ENCODE measurements around the gene MBOAT1.

The MBOAT1 gene

DNA sequence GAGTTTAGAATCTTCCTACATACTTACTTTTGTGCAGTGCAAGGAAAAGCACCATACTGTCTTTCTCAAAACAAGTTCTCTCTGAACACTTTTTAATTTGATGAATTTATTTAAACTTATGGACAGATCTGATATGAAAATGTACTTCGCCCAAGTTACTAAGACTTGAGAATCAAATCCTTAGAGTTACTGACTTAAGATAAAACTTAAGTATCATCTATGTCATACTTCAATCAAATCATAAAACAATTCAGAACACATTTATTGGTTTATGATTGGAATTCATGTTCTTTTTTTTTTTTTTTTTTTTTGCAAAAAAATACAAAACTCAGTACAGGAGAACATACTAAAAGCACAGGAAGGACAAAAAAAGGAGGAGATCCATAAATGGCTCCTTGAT, 77.7 kb downstream of the MBOAT1 start:
- H3K9me3 Mint-ChIP-seq = no peaks in the 10 kb centered on the region
- H3K27me3 Mint-ChIP-seq (ENCODE audit: low read depth) = no peaks in the 10 kb centered on the region
- H3K36me3 Mint-ChIP-seq (ENCODE audit: low read depth) = peaks cover 19% of the 10 kb centered on the region
- no peak overlapping the region for H3K4me3 Mint-ChIP-seq
- no peak overlapping the region for H3K27ac Mint-ChIP-seq
- H3K4me1 Mint-ChIP-seq (ENCODE audit: low read depth) = peaks cover 11% of the 10 kb centered on the region

DNA sequence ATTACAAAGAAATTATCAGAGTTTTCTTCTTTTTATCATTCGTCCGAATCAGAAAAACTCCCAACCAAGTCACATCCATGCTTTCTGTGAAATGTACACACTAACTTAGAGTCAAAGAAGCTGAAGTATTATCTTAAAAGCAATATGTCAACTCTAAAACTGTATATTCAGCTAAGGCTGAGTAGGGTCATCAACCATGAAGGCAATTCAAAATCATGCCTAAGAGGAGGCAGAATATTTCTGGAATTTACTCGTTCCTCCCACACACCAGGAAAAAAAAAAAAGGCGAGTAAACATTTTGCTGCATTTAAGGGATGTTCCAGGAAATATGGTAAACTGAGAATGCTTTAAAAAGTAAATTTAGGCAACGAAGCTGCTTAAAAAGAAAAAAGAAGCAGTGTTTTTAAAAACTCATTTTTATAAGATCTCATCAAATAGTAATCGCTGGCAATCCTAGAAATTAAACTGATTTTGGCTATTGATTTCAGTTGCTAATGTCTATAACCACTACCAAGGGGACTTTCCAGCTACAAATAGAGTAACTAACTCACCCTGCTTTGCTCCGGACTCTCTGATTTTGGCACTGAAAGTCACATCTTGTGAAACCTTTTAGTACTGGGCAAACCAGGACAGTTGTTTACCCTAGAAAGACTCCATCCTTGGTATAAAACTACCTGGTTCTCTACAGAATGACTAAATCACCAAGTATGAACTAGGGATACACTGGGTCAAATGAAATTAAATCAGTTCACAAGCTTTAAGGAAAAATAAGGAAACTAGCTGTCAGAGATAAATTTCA, 82.8 kb downstream of the MBOAT1 start:
- Mint-ChIP-seq H3K36me3 (ENCODE audit: low read depth) (peaks cover 15% of the 10 kb centered on the region), H3K27me3 (ENCODE audit: low read depth) (no peaks in the 10 kb centered on the region), H3K4me1 (ENCODE audit: low read depth) (peaks cover 7% of the 10 kb centered on the region), H3K27ac (no peak overlapping the region), H3K4me3 (no peak overlapping the region), H3K9me3 (no peaks in the 10 kb centered on the region)

DNA sequence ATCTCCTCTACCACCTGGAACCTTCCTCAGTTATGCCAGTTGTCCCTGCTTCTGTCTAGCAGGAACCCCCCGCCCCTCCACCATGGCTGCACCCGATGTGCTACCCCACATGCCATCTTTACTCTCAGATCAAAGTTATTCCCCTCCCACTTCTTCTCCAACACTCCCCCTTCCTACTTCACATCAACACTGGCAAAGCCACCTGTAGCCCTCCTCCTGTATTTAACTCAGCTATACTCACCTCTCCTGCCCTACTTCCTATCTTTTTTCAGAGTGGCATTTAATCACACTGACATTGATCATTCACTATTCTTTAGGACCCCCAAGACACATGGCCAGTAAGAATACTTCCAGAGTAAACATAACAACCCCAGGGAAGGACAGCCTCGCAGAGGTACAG, 84.3 kb downstream of the MBOAT1 start:
- Mint-ChIP-seq H3K27ac (no peak overlapping the region), H3K4me3 (no peak overlapping the region), H3K36me3 (ENCODE audit: low read depth) (peaks cover 8% of the 10 kb centered on the region), H3K4me1 (ENCODE audit: low read depth) (peaks cover 7% of the 10 kb centered on the region), H3K27me3 (ENCODE audit: low read depth) (no peaks in the 10 kb centered on the region), H3K9me3 (no peaks in the 10 kb centered on the region)

DNA sequence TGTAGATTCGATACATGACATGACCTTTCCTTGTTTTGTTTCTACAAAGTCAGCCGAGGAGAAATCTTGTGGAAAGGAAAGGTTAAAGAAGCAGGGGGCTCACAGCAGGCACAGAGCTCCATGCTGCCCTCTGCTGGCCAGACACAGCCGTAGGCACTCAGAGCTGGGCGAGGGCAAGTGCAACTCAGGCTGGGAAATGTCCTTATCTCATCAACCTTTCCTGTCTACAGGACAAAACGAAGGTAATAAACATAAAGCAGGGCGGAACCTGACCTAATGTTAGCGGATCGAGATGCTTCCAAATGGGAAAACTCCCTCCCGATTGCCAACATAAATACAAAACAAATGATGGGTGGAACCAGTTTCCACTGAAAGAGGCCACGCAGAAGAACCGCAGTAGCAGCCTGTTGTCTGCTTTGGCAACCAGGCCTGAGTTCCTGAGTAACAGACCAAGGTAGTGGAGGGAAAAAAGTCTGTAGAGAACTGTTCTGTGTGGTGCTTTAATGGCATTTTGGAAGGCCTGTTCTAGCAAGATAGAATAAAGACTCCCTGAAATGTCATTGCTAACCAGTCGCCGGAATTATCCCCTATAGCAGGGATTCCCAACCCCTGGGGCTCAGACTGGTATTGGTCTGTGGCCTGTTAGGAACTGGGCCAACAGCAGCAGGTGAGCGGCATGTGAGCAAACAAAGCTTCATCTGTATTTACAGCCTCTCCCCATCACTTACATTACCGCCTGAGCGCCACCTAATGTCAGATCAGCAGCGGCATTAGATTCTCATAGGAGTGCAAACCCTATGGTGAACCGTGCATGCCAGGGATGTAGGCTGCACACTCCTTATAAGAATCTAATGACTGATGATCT, 85.2 kb downstream of the MBOAT1 start:
- H3K36me3 Mint-ChIP-seq (ENCODE audit: low read depth) = peaks cover 9% of the 10 kb centered on the region
- no peaks in the 10 kb centered on the region for H3K9me3 Mint-ChIP-seq
- H3K4me3 Mint-ChIP-seq = no peak overlapping the region
- H3K27me3 Mint-ChIP-seq (ENCODE audit: low read depth) = no peaks in the 10 kb centered on the region
- H3K4me1 Mint-ChIP-seq (ENCODE audit: low read depth) = peaks cover 7% of the 10 kb centered on the region
- H3K27ac Mint-ChIP-seq = no peak overlapping the region

DNA sequence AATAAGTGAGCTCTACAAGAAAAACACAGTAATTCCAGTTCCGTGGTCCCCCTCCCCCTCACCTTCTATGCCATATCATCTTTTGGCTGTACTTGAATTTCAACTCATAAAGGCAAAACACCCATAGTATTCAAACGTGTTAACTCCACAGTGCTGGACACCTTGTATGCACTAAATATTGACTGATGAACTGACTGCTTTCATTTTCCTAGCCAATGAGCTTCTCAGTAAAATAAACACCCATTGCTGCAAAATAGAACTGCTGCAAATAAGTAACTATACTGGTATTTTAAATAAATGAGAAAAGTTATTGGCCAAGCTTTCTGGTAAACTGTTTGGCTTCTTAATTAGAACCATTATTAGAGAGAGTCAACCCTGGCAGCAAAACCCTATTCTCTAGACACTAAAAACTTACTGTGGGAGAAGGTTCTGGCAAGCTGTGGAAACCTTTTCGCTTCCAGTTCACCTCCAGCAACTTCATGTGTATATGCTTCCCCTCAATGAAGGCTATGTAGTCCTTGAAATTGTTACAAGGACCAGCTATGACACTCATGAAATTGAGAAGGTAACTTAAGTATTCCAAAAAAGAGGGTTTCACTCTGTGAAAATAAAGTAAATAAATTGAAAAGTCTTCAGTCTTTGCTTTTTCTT, 86.0 kb downstream of the MBOAT1 start:
- peaks cover 7% of the 10 kb centered on the region for H3K4me1 Mint-ChIP-seq (ENCODE audit: low read depth)
- H3K4me3 Mint-ChIP-seq = no peak overlapping the region
- no peaks in the 10 kb centered on the region for H3K9me3 Mint-ChIP-seq
- peaks cover 9% of the 10 kb centered on the region for H3K36me3 Mint-ChIP-seq (ENCODE audit: low read depth)
- H3K27ac Mint-ChIP-seq = no peak overlapping the region
- no peaks in the 10 kb centered on the region for H3K27me3 Mint-ChIP-seq (ENCODE audit: low read depth)

DNA sequence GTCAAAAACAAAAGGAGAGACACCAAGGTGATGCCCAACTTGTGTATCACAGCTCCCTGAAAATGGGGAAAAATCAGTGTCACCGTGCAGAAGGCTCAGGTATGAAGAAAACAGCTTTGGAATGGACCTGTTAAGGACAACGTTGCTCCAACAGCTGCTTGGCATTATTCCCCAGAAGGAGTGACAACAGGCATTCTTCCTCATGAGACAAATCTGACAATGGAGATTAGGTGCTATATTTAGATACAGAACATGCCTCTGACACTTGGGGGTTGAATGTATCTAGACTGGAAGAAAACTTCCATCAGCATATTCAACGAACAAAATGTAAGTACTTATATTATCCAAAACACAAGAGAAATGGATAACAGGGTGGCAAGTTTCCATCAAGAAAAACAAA, 87.7 kb downstream of the MBOAT1 start:
- H3K27ac Mint-ChIP-seq = no peak overlapping the region
- H3K4me3 Mint-ChIP-seq = no peak overlapping the region
- peaks cover 12% of the 10 kb centered on the region for H3K36me3 Mint-ChIP-seq (ENCODE audit: low read depth)
- H3K9me3 Mint-ChIP-seq = no peaks in the 10 kb centered on the region
- H3K27me3 Mint-ChIP-seq (ENCODE audit: low read depth) = no peaks in the 10 kb centered on the region
- peaks cover 5% of the 10 kb centered on the region for H3K4me1 Mint-ChIP-seq (ENCODE audit: low read depth)

DNA sequence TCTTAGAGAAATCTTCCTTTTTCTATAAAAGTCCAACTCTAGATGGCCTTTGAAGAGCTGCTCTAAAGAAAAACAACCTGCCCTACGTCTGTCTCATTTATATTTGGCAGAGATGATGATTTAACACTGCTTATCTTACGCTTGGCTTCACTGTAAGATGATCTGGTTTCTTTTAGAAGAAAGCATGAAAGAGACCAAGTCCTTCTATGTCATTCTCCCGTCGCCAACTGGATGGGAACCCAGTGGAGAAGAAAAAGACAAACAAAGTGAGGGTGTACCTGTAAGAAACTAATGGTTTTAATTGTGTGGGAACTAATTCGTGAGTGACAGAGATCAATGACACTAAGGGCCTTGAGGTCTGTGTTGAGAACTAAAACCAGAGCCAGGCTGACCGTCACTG, 92.8 kb downstream of the MBOAT1 start:
- H3K27me3 Mint-ChIP-seq (ENCODE audit: low read depth) = no peaks in the 10 kb centered on the region
- no peaks in the 10 kb centered on the region for H3K9me3 Mint-ChIP-seq
- no peaks in the 10 kb centered on the region for H3K4me1 Mint-ChIP-seq (ENCODE audit: low read depth)
- H3K27ac Mint-ChIP-seq = no peak overlapping the region
- H3K36me3 Mint-ChIP-seq (ENCODE audit: low read depth) = peaks cover 19% of the 10 kb centered on the region
- H3K4me3 Mint-ChIP-seq = no peak overlapping the region

DNA sequence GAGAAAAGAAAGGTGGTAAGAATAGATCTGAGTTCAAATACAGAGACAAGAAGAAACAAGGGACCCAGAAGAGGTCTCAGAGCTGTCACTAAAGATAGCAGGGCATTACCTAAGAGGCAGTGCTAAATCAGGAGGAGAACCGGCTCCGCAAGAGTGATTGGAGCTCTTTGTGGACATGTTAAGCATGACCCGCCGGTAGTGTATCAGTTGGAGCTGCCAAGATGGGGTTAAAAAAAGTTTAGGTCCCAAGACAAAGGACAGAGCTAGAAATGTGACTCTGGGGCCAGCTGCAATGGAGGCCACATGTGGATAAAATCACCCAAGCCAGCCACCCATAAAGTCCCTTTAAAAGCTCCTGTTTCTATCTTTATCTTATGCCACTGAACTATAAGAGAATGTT, 93.4 kb downstream of the MBOAT1 start:
- peaks cover 22% of the 10 kb centered on the region for H3K36me3 Mint-ChIP-seq (ENCODE audit: low read depth)
- H3K4me3 Mint-ChIP-seq = no peak overlapping the region
- no peaks in the 10 kb centered on the region for H3K4me1 Mint-ChIP-seq (ENCODE audit: low read depth)
- H3K9me3 Mint-ChIP-seq = no peaks in the 10 kb centered on the region
- H3K27ac Mint-ChIP-seq = no peak overlapping the region
- H3K27me3 Mint-ChIP-seq (ENCODE audit: low read depth) = no peaks in the 10 kb centered on the region

DNA sequence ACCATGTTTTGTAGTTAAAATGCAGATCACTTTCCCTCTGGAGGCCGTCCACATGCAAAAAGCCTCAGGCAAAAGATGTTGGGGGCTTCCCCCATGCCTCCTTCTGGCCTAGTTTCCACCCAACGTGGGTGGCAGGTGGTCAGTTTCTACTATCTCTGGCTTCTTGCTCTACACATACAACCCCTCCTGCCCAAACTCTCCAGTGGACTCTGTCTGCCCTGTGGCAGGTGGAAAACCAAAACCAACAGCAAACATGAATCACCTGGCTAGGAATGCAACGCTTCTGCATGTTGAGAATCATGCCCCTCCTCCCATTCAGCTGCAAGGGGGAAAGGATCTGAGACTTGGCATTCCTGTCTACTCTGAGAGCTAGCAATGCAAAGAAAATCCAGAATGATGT, 94.8 kb downstream of the MBOAT1 start:
- no peaks in the 10 kb centered on the region for H3K9me3 Mint-ChIP-seq
- no peak overlapping the region for H3K27ac Mint-ChIP-seq
- no peaks in the 10 kb centered on the region for H3K27me3 Mint-ChIP-seq (ENCODE audit: low read depth)
- peaks cover 21% of the 10 kb centered on the region for H3K36me3 Mint-ChIP-seq (ENCODE audit: low read depth)
- no peaks in the 10 kb centered on the region for H3K4me1 Mint-ChIP-seq (ENCODE audit: low read depth)
- H3K4me3 Mint-ChIP-seq = no peak overlapping the region

DNA sequence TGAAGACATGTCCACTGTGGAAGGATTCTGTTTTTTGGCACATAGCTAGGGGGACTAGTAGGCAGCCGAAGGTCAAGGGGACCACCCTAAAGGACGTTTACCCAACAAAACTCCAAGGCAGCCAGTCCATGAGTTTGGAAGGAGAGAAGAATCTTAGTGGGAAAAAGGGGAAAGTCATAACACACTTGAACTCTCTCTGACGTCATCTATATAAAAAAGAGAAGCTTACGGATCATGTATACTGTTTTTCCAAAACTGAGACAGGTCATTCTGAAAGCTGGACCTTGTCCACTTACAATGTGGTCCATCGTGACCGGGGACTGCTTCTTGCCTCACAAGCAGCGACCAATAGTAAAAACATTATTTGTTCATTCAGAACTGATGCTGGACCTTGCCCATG, 95.5 kb downstream of the MBOAT1 start:
- no peak overlapping the region for H3K4me3 Mint-ChIP-seq
- H3K27me3 Mint-ChIP-seq (ENCODE audit: low read depth) = no peaks in the 10 kb centered on the region
- H3K27ac Mint-ChIP-seq = no peak overlapping the region
- H3K9me3 Mint-ChIP-seq = no peaks in the 10 kb centered on the region
- H3K36me3 Mint-ChIP-seq (ENCODE audit: low read depth) = peaks cover 19% of the 10 kb centered on the region
- H3K4me1 Mint-ChIP-seq (ENCODE audit: low read depth) = no peaks in the 10 kb centered on the region

DNA sequence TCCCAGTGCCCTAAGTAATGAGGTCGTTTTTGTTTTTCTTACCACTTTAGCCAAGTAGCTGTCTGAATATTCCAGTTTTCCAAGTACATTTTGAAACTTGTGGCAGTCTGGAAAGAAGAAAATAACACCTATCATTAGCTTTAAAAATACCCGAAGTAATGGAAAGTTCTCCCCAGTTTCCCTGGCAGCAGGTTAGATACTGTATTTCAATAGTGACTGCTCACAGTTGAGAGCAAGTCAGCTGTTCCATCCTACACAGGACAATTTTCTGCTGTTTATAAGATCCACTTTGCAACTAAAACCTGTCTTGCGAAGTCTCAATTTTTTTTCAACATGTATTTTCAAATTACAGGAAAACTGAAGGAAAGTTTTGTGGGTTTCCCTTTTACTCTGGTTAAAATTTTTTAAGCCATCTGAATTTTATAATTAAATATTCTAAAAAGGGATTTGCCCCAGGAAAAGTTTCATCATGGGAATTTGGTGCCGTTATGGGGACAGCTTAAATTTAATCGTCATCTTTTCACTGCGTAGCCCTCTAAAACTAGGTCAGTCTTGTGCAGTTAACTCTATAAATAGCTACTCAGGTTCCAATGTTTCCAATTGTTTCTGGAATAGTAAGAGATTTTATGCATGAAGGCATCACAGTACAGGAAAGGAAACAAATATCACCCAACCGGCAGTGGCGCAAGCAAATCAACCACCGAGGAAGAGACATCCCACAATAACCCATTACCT, 96.9 kb downstream of the MBOAT1 start:
- Mint-ChIP-seq H3K36me3 (ENCODE audit: low read depth) (peaks cover 20% of the 10 kb centered on the region), H3K27me3 (ENCODE audit: low read depth) (no peaks in the 10 kb centered on the region), H3K9me3 (no peaks in the 10 kb centered on the region), H3K27ac (no peak overlapping the region), H3K4me3 (no peak overlapping the region), H3K4me1 (ENCODE audit: low read depth) (no peaks in the 10 kb centered on the region)

DNA sequence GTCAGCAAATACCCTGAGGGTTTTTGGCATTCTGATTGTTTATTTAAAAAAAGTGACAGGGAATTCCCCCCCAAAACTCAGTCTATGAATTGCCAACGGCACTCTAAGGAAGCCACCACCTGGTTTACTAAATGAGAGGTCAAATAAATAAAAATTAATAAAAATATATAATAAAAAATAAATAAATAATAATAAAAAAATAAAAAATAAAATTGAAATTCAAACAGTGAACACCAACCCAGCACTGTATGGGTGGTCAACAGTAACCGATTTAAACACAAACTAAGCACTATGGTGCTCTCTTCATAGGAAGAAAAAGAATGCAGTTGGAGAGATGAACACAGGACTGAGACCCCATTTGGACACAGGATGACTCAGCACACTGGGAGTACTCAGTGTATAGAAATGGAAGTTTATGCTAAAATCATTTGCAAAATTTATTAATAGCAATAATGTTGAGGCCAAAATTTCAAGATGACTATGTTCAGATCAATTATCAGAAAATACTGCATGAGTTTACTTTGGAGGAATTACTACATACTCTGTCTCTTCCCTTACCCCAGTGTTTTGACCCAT, 98.5 kb downstream of the MBOAT1 start:
- no peak overlapping the region for H3K4me3 Mint-ChIP-seq
- H3K27me3 Mint-ChIP-seq (ENCODE audit: low read depth) = no peaks in the 10 kb centered on the region
- no peak overlapping the region for H3K27ac Mint-ChIP-seq
- no peaks in the 10 kb centered on the region for H3K9me3 Mint-ChIP-seq
- H3K36me3 Mint-ChIP-seq (ENCODE audit: low read depth) = peaks cover 21% of the 10 kb centered on the region
- peaks cover 2% of the 10 kb centered on the region for H3K4me1 Mint-ChIP-seq (ENCODE audit: low read depth)

DNA sequence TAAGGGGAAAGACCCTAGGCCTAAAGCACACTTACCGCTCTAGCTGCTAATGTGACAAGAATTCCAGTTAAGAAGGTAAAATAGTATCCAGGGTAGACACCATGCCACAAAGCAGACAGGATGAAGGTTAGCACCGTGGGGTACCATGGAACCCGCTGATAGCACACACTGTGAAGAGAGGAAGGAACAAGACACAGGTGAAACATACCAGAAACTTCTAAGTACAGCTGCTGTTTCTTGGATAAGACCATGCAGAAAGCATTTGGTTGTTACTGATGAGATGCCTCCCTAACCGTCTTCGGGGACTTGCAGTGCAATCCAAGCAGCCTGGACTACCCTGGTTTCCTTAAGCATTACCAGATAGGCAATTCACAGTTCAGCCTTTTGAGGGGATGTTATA, 99.4 kb downstream of the MBOAT1 start:
- Mint-ChIP-seq H3K27ac (no peak overlapping the region), H3K4me1 (ENCODE audit: low read depth) (peaks cover 2% of the 10 kb centered on the region), H3K4me3 (no peak overlapping the region), H3K36me3 (ENCODE audit: low read depth) (peaks cover 25% of the 10 kb centered on the region), H3K27me3 (ENCODE audit: low read depth) (no peaks in the 10 kb centered on the region), H3K9me3 (no peaks in the 10 kb centered on the region)

DNA sequence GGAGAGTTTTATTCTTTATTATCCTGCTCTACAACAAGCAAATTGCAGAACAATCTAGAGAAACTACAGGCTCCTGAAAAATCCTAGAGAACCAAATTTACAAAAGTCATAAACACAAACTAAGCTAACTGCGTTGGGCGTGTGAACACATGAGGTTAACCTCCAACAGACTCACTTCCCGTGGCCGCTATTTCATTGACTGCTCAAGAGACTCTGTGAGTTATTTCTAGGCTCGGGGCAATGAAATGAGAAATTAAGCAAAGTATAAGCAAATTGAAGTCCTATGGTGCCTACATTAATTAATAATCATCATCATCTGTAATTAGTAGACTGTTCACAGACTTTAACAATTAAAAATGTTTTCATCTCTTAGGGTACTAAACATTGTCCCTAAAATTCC, 100.0 kb downstream of the MBOAT1 start:
- Mint-ChIP-seq H3K27ac (no peak overlapping the region), H3K9me3 (no peaks in the 10 kb centered on the region), H3K36me3 (ENCODE audit: low read depth) (peaks cover 25% of the 10 kb centered on the region), H3K4me3 (no peak overlapping the region), H3K4me1 (ENCODE audit: low read depth) (peaks cover 2% of the 10 kb centered on the region), H3K27me3 (ENCODE audit: low read depth) (no peaks in the 10 kb centered on the region)
